Muscle layer of colon (tissue), 2 donors: ENCODE measurements around the gene PDXDC1.
"Not testable (repeated sequence)": the region's sequence is repeated elsewhere in the genome, so short reads cannot be mapped to it uniquely, and the experiment has no call there.

Experiments
- H3K27ac ChIP-seq: one replicate; pipeline ENCODE4 v1.7.0; 2013; ENCODE audit warnings: low read depth, mild to moderate bottlenecking, low read length, moderate library complexity
- H3K27me3 ChIP-seq, 2 donors: one replicate each; pipeline ENCODE4 v1.7.0; 2013; ENCODE audit warnings: low read length in 2 of 2, mild to moderate bottlenecking in 2 of 2; ENCODE audit not compliant: insufficient read depth in 2 of 2, control insufficient read depth in 1 of 2
- H3K36me3 ChIP-seq: one replicate; pipeline ENCODE4 v1.7.0; 2013; ENCODE audit warnings: mild to moderate bottlenecking, low read length; ENCODE audit not compliant: insufficient read depth
- H3K4me1 ChIP-seq: one replicate; pipeline ENCODE4 v1.7.0; 2013; ENCODE audit warnings: mild to moderate bottlenecking, low read length; ENCODE audit not compliant: insufficient read depth
- H3K4me3 ChIP-seq, 2 donors: one replicate each; pipeline ENCODE4 v1.7.0; 2013; ENCODE audit warnings: low read length in 2 of 2, low read depth in 1 of 2, mild to moderate bottlenecking in 1 of 2, moderate library complexity in 1 of 2
- H3K9ac ChIP-seq: one replicate; pipeline ENCODE4 v1.7.0; 2013; ENCODE audit warnings: low read length
- H3K9me3 ChIP-seq: one replicate; pipeline ENCODE4 v1.7.0; 2013; ENCODE audit warnings: mild to moderate bottlenecking, low read length
- donor health status: abdominal sarcoma.
- donor health status: Adenocarcinoma of cecum.

The PDXDC1 gene

GRCh38 chr16:15032547-15033308 lies 57.9 kb downstream of the PDXDC1 start:
- Histone ChIP-seq H3K4me1 (no peaks in the 10 kb centered on the region), H3K4me3 (no peak overlapping the region), H3K27ac (no peak overlapping the region), H3K9ac (no peak overlapping the region), H3K36me3 (peaks cover 73% of the 10 kb centered on the region), H3K27me3 (no peaks in the 10 kb centered on the region), H3K9me3 (no peaks in the 10 kb centered on the region)

- Histone ChIP-seq H3K27me3 (no peaks in the 10 kb centered on the region), H3K9me3 (no peaks in the 10 kb centered on the region), H3K4me3 (no peak overlapping the region), H3K4me1 (no peaks in the 10 kb centered on the region), H3K36me3 (peaks cover 79% of the 10 kb centered on the region), H3K9ac (no peak overlapping the region), H3K27ac (no peak overlapping the region)
Observed at GRCh38 chr16:15033309-15033707, 58.5 kb downstream of the PDXDC1 start.

GRCh38 chr16:15034266-15035162 lies 59.7 kb downstream of the PDXDC1 start:
- Histone ChIP-seq H3K27ac (no peak overlapping the region), H3K4me3 (no peak overlapping the region), H3K9ac (no peak overlapping the region), H3K36me3 (peaks cover 83% of the 10 kb centered on the region), H3K27me3 (no peaks in the 10 kb centered on the region), H3K9me3 (no peaks in the 10 kb centered on the region), H3K4me1 (no peaks in the 10 kb centered on the region)

GRCh38 chr16:15035163-15035729 lies 60.4 kb downstream of the PDXDC1 start:
- Histone ChIP-seq H3K36me3 (peaks cover 90% of the 10 kb centered on the region), H3K27me3 (no peaks in the 10 kb centered on the region), H3K9ac (no peak overlapping the region), H3K27ac (no peak overlapping the region), H3K4me3 (no peak overlapping the region), H3K9me3 (no peaks in the 10 kb centered on the region), H3K4me1 (no peaks in the 10 kb centered on the region)

- Histone ChIP-seq H3K27me3 (no peaks in the 10 kb centered on the region), H3K9me3 (no peaks in the 10 kb centered on the region), H3K4me3 (no peak overlapping the region), H3K9ac (no peak overlapping the region), H3K27ac (no peak overlapping the region), H3K4me1 (peaks cover 8% of the 10 kb centered on the region), H3K36me3 (peaks cover 87% of the 10 kb centered on the region)
Observed at GRCh38 chr16:15037003-15037402, 62.2 kb downstream of the PDXDC1 start.

GRCh38 chr16:15037745-15038144 lies 62.9 kb downstream of the PDXDC1 start:
- no peak overlapping the region for H3K9ac ChIP-seq
- peaks cover 8% of the 10 kb centered on the region for H3K4me1 ChIP-seq
- no peak overlapping the region for H3K27ac ChIP-seq
- H3K27me3 ChIP-seq = no peaks in the 10 kb centered on the region
- peaks cover 82% of the 10 kb centered on the region for H3K36me3 ChIP-seq
- no peaks in the 10 kb centered on the region for H3K9me3 ChIP-seq
- H3K4me3 ChIP-seq = no peak overlapping the region

- Histone ChIP-seq H3K27ac (no peak overlapping the region), H3K36me3 (peaks cover 73% of the 10 kb centered on the region), H3K4me3 (no peak overlapping the region), H3K4me1 (peaks cover 8% of the 10 kb centered on the region), H3K27me3 (no peaks in the 10 kb centered on the region), H3K9ac (no peak overlapping the region), H3K9me3 (no peaks in the 10 kb centered on the region)
Observed at GRCh38 chr16:15038689-15039088, 63.9 kb downstream of the PDXDC1 start.

GRCh38 chr16:15041271-15042004 lies 66.6 kb downstream of the PDXDC1 start:
- no peak overlapping the region for H3K27ac ChIP-seq

GRCh38 chr16:15043344-15043743 lies 68.5 kb downstream of the PDXDC1 start:
- Histone ChIP-seq H3K4me3 (no peak overlapping the region), H3K36me3 (peaks cover 47% of the 10 kb centered on the region), H3K27me3 (no peaks in the 10 kb centered on the region), H3K4me1 (peaks cover 8% of the 10 kb centered on the region), H3K9me3 (no peaks in the 10 kb centered on the region), H3K9ac (no peak overlapping the region), H3K27ac (no peak overlapping the region)

More at GRCh38 chr16:15041271-15042004, 66.6 kb downstream of the PDXDC1 start:
- H3K27me3 ChIP-seq = no peaks in the 10 kb centered on the region
- H3K4me3 ChIP-seq = no peak overlapping the region
- peaks cover 8% of the 10 kb centered on the region for H3K4me1 ChIP-seq
- peaks cover 58% of the 10 kb centered on the region for H3K36me3 ChIP-seq
- no peaks in the 10 kb centered on the region for H3K9me3 ChIP-seq
- no peak overlapping the region for H3K9ac ChIP-seq

GRCh38 chr16:15044286-15044685 lies 69.5 kb downstream of the PDXDC1 start:
- H3K27ac ChIP-seq = no peak overlapping the region
- H3K9me3 ChIP-seq = no peaks in the 10 kb centered on the region
- H3K36me3 ChIP-seq = peaks cover 37% of the 10 kb centered on the region

GRCh38 chr16:15045270-15045669 lies 70.4 kb downstream of the PDXDC1 start:
- H3K27me3 ChIP-seq, H3K9me3 ChIP-seq, H3K9ac ChIP-seq, H3K27ac ChIP-seq, H3K4me1 ChIP-seq, H3K4me3 ChIP-seq: not testable (repeated sequence)
- H3K36me3 ChIP-seq = peaks cover 28% of the 10 kb centered on the region

More at GRCh38 chr16:15044286-15044685, 69.5 kb downstream of the PDXDC1 start:
- Histone ChIP-seq H3K4me1 (peaks cover 8% of the 10 kb centered on the region), H3K27me3 (no peaks in the 10 kb centered on the region), H3K4me3 (no peak overlapping the region), H3K9ac (no peak overlapping the region)
